ENCODE data around the gene MNAT1.

MNAT1 gene

GRCh38 chr14:60732840-60733483 lies 1.6 kb upstream of the MNAT1 start:
- Histone ChIP-seq H3K9me3 (ENCODE audit: insufficient read depth, low read length, severe bottlenecking) (no peaks in the 10 kb centered on the region), H2AFZ (ENCODE audit: low read depth, low read length) (peak overlapping the region; percentile 46; the same call in 1 of the 2 replicates), H4K20me1 (ENCODE audit: insufficient read depth, low read length) (0 out of 2 replicates have a peak, but pooled peaks cover 2% of the 10 kb centered on the region), H3K27me3 (ENCODE audit: insufficient read depth, low read length, poor library complexity) (peaks cover 5% of the 10 kb centered on the region), H3K27ac (ENCODE audit: low read length) (no peak overlapping the region), H3K79me2 (ENCODE audit: insufficient read depth, low read length) (peaks cover 31% of the 10 kb centered on the region), H3K9ac (ENCODE audit: low read depth, low read length) (no peak overlapping the region), H3K4me2 (ENCODE audit: insufficient read depth, low read length) (no peak overlapping the region), H3K4me1 (ENCODE audit: insufficient read depth, low read length) (peaks cover 21% of the 10 kb centered on the region), H3K4me3 (ENCODE audit: low read depth in 1 of 2, low read length in 2 of 2) (no peak overlapping the region), H3K36me3 (ENCODE audit: insufficient read depth, low read length) (no peaks in the 10 kb centered on the region)
- no peak for ATAC-seq (ENCODE audit: insufficient read depth, low read depth)
- DNase-seq: no peak
- TF ChIP-seq EZH2 (IDR thresholded peaks at IDR 0.05; ENCODE audit: borderline replicate concordance, low read depth, low read length, severe bottlenecking) (no peak), CTCF (IDR thresholded peaks at IDR 0.05; ENCODE audit: borderline replicate concordance, extremely low read depth, low read length, poor library complexity, severe bottlenecking) (no peak)

DNA sequence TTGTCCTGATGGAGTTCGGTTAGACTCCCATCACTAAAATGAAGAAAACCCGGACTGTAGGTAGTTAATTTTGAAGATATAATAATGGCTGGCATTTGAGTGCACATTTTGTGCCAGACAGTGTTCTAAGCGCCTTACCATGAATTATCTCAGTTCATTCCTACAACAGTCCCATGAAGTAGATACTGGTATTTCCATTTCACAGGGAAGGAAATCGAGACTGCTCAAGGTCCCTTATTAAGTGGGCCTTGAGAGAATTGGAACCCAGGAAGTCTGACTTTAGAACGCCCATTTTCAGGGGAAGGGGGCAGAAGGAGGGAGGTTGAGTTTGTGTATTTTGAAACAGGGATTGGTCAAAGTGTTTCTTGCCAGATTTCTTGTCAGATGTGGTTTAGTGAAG lies 855 bp downstream of the MNAT1 start:
- peaks cover 6% of the 10 kb centered on the region; the same call in 1 of the 2 replicates for H4K20me1 ChIP-seq (ENCODE audit: insufficient read depth, low read length)
- H3K4me3 ChIP-seq (ENCODE audit: low read depth in 1 of 2, low read length in 2 of 2): peak overlapping the region; percentile 80 to 87
- H3K9me3 ChIP-seq (ENCODE audit: insufficient read depth, low read length, severe bottlenecking): no peaks in the 10 kb centered on the region
- peak overlapping the region; percentile 80 for H3K9ac ChIP-seq (ENCODE audit: low read depth, low read length)
- H2AFZ ChIP-seq (ENCODE audit: low read depth, low read length): peak overlapping the region; percentile 96
- H3K4me1 ChIP-seq (ENCODE audit: insufficient read depth, low read length): peaks cover 21% of the 10 kb centered on the region
- peak overlapping the region; percentile 84 for H3K4me2 ChIP-seq (ENCODE audit: insufficient read depth, low read length)
- H3K27ac ChIP-seq (ENCODE audit: low read length): peak overlapping the region; percentile 85
- ATAC-seq (ENCODE audit: insufficient read depth, low read depth) (peak; percentile 33; the same call in 1 of the 3 replicates), DNase-seq (peak; percentile 18)
- TF ChIP-seq CTCF (IDR thresholded peaks at IDR 0.05; ENCODE audit: borderline replicate concordance, extremely low read depth, low read length, poor library complexity, severe bottlenecking) (no peak), EZH2 (IDR thresholded peaks at IDR 0.05; ENCODE audit: borderline replicate concordance, low read depth, low read length, severe bottlenecking) (no peak)
- peaks cover 5% of the 10 kb centered on the region for H3K27me3 ChIP-seq (ENCODE audit: insufficient read depth, low read length, poor library complexity)
- H3K79me2 ChIP-seq (ENCODE audit: insufficient read depth, low read length): peaks cover 54% of the 10 kb centered on the region
- H3K36me3 ChIP-seq (ENCODE audit: insufficient read depth, low read length): no peaks in the 10 kb centered on the region

- no peak overlapping the region for H3K27ac ChIP-seq (ENCODE audit: low read length)
Observed at GRCh38 chr14:60736494-60736893, 1.9 kb downstream of the MNAT1 start.

More at GRCh38 chr14:60736494-60736893, 1.9 kb downstream of the MNAT1 start:
- no peak for DNase-seq
- H3K79me2 ChIP-seq (ENCODE audit: insufficient read depth, low read length): peaks cover 62% of the 10 kb centered on the region
- no peaks in the 10 kb centered on the region for H3K36me3 ChIP-seq (ENCODE audit: insufficient read depth, low read length)
- H3K27me3 ChIP-seq (ENCODE audit: insufficient read depth, low read length, poor library complexity): peaks cover 5% of the 10 kb centered on the region
- peaks cover 10% of the 10 kb centered on the region; the same call in 1 of the 2 replicates for H4K20me1 ChIP-seq (ENCODE audit: insufficient read depth, low read length)
- ATAC-seq (ENCODE audit: insufficient read depth, low read depth): no peak
- H3K4me2 ChIP-seq (ENCODE audit: insufficient read depth, low read length): peak overlapping the region; percentile 84
- no peak for TF ChIP-seq EZH2 (IDR thresholded peaks at IDR 0.05; ENCODE audit: borderline replicate concordance, low read depth, low read length, severe bottlenecking)
- TF ChIP-seq CTCF (IDR thresholded peaks at IDR 0.05; ENCODE audit: borderline replicate concordance, extremely low read depth, low read length, poor library complexity, severe bottlenecking): no peak
- H3K4me1 ChIP-seq (ENCODE audit: insufficient read depth, low read length): peaks cover 21% of the 10 kb centered on the region
- peak overlapping the region in 1 of 2 experiments; percentile 87; a peak in 1 of 4 replicates for H3K4me3 ChIP-seq (ENCODE audit: low read depth in 1 of 2, low read length in 2 of 2)
- no peaks in the 10 kb centered on the region for H3K9me3 ChIP-seq (ENCODE audit: insufficient read depth, low read length, severe bottlenecking)
- no peak overlapping the region for H2AFZ ChIP-seq (ENCODE audit: low read depth, low read length)
- H3K9ac ChIP-seq (ENCODE audit: low read depth, low read length): no peak overlapping the region
